ENCODE measurements around the gene KCNS3.

Gene KCNS3

DNA sequence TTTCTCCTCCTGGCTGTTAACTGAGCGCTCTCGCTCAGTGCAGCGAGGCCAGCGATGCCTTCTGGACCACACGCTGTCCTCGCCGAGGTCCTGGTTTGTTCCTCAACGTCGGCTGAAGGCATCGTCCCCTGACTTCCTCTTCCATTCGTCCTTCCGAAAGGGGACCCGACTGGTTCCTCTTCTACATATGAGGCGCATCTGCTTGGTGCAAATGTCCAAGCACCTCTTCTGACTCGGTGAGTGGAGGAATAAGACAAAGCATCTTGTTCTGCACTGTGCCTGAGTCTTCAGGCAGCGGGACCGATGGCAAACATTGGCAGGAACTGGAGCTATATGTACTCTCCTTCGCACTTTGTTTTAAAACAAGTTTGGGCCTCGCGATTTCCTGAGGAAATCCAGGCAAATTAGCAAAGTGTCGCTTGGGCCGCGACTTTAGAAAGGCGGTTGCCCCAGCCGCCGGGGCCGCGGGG lies 621 bp upstream of the KCNS3 start:
- no peak for DNase-seq (ENCODE audit: low spot score)

DNA sequence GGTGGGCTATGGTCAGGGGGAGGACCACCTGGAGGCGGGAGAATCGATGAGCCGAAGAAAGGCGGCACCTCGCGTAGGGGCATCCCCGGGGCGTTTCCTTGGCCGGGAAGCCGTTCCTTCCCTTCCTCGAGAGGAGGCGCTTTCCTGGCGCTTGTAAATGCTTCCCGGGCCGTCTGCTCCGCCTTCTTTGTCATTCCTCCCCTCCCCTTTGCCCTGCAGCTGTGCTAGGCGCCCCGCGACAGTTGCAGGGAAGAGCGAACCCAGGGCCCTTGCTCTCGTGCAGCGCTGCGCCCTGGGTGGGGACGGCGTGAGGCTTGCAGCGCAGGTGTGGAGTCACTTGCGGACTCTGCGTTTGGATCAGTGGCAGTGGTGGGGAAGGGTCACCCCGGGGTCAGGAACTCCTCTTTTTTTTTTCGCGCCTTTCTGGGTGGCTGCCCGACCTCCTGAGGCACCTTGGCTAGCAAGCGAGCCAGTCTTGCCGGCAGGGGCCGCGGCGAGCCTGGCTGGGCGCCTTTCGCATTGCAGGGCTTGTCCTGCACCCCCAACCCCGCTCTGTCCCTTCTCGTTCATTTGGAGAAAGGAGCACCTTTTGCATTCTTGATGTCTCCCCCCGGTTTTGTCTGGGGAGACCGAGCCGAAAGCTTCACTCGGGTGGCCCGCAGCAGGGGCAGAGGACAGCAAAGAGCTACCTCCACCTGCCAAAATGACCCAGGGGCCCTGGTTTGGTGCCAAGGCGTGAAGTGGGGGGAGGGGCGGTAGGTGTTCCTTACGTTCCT lies 858 bp downstream of the KCNS3 start:
- no peak for DNase-seq (ENCODE audit: low spot score)

DNA sequence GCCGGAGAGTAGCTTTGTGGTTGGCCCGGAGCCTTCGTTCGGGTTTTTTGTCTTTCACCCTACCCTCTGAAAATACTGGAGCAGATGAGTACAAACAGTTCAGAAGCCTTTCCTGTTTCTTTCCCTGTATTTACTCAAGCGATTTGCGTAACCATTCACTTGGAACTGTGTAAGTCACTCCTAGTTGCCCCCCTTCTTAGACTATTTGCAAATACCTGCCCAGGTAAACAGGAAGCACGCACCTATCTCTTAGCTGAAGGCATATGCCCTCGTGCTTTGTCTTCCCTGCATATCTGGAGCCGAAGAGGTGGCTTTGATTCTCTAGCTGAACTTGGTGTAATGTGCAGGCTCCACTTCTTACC lies 1.4 kb downstream of the KCNS3 start:
- DNase-seq (ENCODE audit: low spot score) = no peak

DNA sequence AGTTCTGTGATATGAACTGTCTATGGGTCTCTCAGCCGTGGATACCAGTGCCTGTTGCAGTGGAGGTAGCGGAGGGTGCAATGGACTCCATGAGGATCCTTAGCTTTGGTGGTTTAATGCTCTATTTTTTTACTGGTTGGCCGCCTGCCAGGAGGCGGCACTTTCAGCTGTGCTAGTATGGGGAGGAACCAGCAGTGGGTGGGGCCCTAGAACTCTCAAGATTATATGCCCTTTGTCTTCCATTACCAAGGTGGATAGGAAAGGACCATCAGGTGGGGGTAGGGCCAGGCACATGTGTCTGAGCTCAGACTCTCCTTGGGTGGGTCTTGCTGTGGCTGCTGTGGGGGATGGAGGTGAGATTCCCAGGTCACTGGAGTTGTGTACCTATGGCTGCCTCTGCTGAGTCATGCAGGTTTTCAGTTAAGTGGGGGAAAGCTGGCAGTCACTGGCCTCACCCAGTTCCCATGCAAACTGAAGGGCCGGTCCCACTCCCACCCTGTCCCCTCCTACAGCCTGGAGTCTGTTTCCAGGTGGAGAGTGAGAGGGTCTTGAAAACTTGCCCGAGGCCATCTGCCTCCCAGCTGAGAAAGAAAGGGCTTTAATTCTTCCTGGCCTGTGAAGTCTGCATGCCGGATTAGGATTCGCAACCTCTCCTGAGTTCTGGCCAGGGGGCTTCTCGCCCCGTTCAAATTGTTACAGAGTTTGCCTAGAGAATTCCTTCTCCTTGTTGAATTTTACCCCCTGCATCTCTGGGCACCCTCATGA lies 14.5 kb downstream of the KCNS3 start:
- DNase-seq (ENCODE audit: low spot score) = no peak

DNA sequence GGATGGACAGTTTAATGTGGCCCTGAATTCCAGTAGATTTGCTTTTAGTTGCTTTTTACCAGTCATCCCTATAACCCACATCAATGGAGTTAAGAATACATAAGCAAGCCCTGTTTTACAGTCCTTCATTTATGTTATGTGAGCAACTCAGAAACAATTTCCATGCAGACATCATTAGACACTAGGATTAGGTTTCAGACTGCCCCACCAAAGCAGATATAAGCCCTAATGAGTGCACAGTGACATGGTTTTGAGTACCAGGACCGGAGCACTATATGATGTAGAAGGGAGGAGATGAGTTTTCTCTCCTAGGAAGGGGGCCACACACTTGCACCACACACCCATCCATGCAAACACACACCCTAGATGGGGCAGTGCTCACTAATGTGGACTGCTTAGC lies 15.5 kb downstream of the KCNS3 start:
- no peak for DNase-seq (ENCODE audit: low spot score)

DNA sequence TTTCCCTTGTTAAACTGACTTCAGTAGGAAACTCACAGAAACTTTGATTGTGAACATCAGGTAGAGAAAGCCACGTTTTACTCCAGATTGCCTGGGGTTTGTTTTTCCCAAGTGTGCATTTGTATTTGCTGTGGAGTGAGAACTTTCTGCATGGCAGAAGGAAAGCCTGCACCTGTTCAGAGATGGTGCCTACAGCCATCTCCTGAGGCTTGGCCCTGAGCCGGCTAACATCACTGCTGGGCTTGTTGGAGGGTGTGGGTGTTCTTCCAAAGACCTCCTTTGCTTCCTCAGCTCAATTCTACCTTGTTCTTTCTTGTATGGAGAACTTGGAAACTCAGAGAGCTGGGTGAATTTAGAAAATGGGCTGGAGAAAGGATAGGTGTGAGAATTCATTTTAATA lies 16.1 kb downstream of the KCNS3 start:
- DNase-seq (ENCODE audit: low spot score) = no peak

DNA sequence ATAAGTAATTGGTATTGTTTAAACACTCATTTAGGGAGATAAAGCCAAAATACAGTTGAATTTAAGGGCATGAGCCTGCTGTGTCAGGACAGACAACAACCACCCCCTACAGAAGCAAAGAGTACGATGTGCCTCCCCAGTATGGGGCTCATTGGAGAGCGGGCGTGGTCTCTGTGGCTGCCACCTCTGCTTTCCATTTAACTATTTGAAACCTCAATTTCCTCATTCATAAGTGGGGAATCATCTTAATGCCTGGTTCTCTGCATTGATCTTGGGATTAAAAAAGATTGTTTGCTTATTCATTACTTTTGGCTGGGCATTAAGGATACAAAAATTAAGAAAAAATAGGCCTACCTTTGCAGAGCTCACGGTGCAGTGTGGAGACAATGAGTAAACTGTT lies 21.4 kb downstream of the KCNS3 start:
- no peak for DNase-seq (ENCODE audit: low spot score)

DNA sequence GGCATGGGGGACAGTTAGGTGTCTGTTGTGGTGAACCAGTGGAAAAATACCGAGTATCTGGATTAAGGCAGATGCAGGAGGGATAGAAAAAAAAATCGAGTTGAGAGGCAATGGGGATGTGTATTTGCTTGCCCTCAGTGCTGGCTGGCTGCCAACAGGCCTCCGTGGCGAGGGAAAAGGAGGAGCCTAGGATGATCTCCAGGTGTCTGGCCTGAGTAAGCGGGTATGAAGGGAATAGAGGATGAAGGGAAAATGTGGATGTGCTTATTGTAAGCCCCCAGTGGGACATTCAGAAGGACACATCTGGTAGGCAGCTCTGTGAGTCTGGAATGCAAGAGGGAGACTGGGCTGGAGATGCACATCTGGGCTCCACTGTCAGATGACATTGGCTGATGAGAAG lies 22.8 kb downstream of the KCNS3 start:
- no peak for DNase-seq (ENCODE audit: low spot score)

DNA sequence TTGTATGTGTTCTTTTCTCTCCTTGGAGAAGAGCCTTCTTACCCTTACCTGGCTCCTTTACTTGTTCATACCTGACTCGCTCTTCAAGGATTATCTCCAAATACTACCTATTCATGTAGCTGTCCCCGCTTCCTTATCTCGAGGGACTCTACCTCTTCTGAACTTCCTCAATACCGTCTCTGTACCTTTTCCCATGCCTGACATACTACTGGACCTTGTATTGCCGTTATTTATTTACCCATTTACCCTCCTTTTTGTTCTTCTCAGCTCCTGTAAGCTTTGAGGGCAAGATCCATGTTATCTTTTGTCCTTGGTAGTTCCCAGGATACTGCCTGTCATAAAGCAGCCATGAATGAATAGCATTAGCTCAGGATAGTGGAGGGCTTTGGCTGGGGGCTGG lies 32.5 kb downstream of the KCNS3 start:
- DNase-seq (ENCODE audit: low spot score) = no peak

DNA sequence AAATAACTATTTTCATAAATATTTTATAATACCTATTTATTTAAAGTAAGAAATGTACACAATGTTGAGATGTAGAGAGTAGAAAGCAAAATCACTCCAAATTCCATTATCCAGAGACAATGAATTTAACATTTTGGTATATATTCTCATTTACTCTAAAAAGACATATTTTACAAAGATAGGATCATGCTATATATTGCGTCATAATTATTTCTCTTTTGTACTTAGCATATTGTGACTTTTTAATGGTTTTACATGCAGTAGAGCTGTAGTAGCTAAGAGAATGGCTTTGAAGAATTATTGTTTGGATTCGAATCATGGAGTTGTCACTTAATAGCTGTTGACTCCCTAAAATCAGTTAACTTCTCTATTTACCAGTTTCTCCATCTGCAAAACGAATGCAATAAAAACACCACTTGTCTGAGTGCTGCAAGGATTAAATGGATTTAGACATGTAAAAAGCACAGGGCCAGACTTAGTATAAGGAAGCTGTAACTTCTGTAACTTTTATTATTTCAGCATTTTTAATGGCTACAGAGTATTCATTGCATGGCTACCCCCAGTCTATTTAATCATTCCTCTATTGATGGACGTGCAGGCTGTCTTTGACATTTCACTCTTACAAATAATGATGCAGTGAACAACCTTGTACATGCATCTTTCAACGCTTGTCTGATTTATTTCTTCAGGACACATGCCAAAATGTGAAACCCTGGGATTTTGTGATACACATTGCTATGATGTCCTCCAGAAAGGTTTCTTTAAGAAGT lies 33.2 kb downstream of the KCNS3 start:
- DNase-seq (ENCODE audit: low spot score) = no peak

DNA sequence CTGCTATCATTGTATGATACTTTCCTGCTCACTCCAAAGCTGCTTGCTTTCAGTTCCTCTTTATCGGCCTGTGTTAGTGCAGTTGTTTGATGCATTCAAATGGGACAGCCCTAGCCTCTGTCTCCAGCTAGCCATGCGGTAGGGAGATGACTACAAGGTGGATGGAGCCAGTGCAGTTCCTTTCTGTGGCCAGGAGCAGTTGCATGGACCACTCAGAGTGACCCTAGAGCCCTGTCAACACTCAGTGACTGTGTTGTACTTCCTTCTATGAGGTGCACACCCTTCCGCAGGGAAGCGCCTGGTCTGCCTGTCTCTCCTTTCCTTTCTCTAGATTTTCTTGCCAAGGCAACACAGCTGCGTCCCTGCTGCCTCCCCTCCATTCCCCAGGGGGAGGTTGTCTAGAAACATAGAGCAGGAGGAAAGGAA lies 33.8 kb downstream of the KCNS3 start:
- no peak for DNase-seq (ENCODE audit: low spot score)

DNA sequence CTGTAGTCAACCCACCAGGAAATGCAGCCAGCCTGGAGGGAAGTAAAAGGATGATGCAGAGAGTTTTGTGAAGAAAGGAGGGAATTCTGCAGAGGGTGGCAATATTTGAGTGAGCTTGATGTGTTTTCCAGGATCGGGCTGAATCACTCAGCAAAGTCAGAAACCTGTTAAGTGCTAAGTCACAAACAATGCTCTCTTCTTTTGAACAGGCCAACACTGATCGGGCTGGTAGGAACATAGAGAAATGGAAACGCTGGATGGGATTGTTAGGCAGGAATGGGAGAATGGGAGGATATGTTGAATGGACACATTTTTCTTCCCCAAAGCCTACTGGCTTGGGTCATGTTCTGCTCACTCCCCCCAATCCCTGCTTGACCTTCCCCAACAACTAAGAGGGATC lies 36.6 kb downstream of the KCNS3 start:
- DNase-seq (ENCODE audit: low spot score) = no peak

DNA sequence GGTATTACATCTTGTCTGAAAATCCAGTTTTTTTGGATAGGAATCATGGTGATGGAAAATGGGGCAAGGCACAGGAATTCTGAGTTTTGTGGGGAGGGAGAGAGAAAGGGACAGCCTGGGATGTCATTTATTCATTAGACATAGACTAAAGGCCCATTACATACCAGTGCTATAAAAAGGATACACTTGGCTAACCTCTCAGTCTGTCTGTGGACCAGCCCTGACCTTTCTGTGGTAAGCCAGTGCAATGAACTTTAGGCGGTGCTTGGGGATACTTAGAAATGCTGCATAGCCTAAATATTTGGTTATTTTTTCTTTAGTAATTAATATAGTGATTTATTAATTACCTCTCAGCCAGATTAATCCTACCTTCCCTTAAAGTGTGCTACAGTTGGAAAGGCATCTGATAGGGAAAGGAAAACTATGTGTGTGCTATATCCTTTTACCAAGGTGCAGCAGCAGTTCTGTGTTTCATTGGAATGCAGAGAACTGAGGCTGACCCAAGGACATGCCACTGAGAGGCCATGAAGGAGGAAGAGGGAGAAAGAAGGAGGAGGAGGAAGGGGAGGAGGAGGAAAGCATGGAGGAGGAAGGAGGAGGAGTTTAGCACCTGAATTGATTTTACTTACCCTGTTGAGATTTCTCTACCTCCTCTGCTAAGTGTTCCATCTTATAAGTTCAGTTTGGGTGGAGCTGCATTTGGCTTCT lies 37.5 kb downstream of the KCNS3 start:
- DNase-seq (ENCODE audit: low spot score) = no peak

DNA sequence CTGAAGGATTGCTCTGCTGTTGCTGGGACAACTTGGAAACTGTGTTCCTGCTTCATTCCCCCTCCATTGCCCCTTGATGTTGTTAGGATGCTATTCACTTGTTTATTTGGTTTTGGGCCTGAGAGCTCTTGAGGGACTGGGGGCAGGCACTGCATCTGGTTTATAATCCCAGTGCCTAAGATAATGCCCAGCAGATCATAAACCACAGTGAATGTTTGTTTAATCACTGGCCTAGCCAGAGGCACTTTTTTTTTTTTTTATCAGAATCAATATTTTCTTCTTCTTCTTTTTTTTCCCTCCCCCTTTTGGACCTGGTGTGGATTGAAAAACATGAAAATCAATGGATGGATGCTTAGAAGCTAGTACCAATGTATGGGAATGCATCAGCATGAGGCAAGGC lies 38.1 kb downstream of the KCNS3 start:
- DNase-seq (ENCODE audit: low spot score) = no peak

DNA sequence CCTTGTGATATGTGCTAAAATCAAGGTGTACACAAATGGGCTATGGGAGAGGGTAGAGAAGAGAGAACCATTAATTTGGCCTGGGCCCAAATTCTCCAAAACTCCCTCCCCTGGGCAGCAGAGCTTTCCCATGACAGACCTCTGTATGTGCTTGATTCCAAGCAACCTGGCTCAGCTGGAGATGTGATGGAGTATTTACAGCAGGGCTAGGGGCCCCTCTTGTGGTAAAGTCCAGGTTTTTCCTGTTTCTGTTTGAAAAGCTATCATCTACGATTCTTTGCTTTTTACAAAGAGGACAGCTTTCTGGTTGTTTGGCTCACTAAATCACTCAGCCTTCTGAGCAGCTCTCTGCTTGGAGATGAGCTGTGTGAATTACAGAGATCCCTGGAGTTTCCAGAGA lies 40.3 kb downstream of the KCNS3 start:
- DNase-seq (ENCODE audit: low spot score) = no peak

DNA sequence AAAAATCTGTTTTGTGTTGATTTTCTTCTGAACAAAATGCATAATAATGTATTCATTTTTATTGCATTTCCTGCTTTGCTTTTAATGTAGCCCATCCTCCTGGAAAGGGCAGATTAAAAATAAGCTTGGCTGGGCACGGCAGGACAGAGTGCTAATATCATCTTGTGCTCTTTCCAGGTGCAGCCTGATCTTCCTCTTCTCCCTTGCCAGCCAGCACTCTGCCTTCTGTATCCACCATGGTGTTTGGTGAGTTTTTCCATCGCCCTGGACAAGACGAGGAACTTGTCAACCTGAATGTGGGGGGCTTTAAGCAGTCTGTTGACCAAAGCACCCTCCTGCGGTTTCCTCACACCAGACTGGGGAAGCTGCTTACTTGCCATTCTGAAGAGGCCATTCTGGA lies 52.3 kb downstream of the KCNS3 start:
- no peak for DNase-seq (ENCODE audit: low spot score)

DNA sequence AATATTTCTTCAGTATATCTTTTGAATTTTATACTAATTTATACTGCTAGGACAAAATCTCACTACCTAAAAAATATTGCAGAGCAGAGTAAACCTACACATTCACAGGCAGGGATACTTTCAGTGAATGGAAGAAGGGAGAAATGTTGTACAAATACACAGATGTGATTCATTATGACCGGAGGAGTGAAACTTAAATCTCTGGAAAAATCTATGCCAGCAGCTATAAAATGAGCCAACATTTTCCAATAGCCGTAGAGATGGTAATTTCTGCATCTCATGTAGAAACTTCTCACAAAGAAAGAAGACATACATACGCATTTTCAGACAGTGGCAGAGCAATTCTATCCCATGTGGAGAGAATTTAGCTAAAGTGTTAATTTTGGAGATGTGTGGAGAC lies 54.8 kb downstream of the KCNS3 start:
- no peak for DNase-seq (ENCODE audit: low spot score)

DNA sequence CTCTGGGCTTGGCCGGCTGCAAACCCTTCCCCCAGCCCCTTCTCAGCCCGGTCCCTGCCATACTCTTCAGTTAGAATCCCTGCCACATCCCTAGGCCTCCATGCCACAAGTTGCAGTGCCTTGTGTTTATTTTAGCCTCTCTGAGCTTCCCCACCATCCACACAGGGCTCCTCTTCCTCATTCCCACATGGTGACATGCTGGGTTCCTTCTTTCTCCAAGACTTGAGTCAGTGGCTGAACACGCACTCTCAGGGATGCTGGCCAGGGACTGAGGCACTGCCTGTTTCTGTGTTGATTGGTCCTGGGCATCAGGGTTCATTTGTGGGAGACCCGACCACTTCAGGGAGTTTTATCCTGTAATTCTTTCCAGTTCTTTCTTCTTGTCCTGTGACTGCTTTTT lies 56.3 kb downstream of the KCNS3 start:
- no peak for DNase-seq (ENCODE audit: low spot score)

DNA sequence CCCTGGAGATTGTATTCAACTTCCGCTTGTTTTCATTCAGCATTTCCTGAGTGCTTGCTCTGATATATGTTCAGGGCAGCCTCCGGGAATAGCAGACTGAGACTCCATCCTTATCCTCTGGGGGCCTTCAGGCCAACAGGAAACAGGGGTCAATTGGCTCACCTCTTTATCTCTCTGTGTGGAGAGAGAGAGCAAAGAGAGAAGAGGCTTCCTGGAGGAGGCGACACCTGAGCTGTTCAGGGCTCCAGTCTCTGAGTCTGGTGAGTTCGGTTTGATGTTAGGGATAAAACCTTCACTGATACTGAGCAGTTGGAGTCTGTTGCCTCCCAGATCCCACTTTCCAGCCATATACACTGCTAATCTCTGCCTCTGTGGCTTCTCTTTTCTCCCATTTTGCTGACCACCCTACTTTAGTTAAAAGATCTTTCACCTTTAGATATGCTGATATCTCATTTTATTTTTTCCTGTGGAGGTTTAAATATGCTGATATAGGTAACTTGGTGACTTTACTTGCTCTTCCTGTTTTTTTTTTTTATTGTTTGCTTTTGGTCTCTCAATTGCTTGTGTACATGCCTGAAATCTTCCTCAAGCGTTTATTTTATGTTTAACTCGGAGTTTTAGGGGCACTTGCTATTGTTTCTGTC lies 56.9 kb downstream of the KCNS3 start:
- no peak for DNase-seq (ENCODE audit: low spot score)

DNA sequence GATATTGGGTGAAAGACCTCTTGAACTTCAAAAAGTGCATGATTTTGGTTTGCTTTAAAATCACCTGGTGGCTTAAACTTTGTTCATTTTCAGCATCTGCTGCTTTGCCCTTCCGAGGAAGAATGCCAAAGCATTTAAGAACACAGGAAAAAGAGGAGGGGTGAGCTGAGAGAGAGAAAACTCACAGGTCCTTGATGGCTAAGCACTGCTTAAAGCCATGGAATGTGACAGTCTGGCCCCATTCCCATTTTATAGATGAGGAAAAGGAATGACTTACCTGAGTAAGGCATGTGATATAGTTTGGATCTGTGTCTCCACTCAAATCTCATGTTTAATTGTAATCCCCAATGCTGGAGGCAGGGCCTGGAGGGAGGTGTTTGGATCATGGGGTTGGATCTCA lies 58.1 kb downstream of the KCNS3 start:
- no peak for DNase-seq (ENCODE audit: low spot score)

DNA sequence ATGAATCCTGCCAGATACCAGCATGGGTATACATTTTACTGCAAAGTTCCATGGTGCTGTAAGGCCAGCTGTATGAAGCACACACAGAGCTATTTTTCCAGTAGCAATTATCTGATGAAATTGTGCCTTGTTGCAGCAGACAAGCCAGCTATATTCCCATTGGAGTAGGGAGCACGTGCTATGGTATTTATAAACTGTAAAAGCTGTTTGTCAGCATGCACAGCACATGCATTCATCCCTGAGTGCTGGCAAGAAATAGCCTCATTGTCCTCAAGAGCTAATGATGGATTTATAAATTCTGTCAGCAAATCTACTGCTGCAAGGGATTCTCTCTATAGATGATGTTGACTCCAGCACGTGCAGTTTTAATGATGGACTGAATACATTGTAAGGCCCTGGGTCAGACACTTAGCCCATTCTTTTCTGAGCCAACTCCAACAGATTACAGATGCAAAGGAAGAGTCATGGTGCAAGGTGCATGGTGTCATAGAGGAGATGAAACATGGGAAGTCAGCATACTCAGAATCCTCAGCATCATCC lies 61.7 kb downstream of the KCNS3 start:
- DNase-seq (ENCODE audit: low spot score) = no peak

DNA sequence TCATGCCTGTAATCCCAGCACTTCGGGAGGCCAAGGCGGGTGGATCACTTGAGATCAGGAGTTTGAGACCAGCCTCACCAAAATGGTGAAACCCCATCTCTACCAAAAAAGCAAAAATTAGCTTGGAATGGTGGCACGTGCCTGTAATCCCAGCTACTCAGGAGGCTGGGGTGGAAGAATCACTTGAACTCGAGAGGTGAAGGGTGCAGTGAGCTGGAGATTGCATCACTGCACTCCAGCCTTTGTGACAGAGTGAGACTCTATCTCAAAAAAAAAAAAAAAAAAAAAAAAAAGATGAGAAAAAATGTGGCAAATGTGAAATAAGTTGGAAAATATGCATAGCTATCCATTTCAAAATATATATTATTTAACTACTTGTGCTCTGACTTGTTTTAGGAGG lies 65.0 kb downstream of the KCNS3 start:
- DNase-seq (ENCODE audit: low spot score) = no peak
